Measurements from ENCODE around the gene GAK. TPM values are rescaled to one million over a fixed set of nuclear protein-coding genes. Genes with fewer than 3 reads are reported as not detected.

GAK gene
- total RNA-seq, 2 experiments from 2014 or later: 97.8 to 102 TPM

- ATAC-seq (no peak), DNase-seq (no peak)
- Mint-ChIP-seq H3K9me3 (no peaks in the 10 kb centered on the region), H3K27me3 (no peaks in the 10 kb centered on the region), H3K4me3 (no peak overlapping the region), H3K36me3 (ENCODE audit: low read depth) (peaks cover 36% of the 10 kb centered on the region), H3K27ac (no peak overlapping the region), H3K4me1 (ENCODE audit: low read depth) (peaks cover 5% of the 10 kb centered on the region)
- intact Hi-C loops (cut with micrococcal nuclease): no loop called here
- ChIA-PET POLR2A (no interaction called here), CTCF (no interaction called here)
- no peak for TF ChIP-seq CTCF (IDR thresholded peaks at IDR 0.05)
Measured at GRCh38 chr4:865572-865971, 66.5 kb downstream of the GAK start.

- peaks cover 5% of the 10 kb centered on the region for H3K4me1 Mint-ChIP-seq (ENCODE audit: low read depth)
- no peaks in the 10 kb centered on the region for H3K27me3 Mint-ChIP-seq
- peaks cover 35% of the 10 kb centered on the region for H3K36me3 Mint-ChIP-seq (ENCODE audit: low read depth)
- ChIA-PET POLR2A (no interaction called here), CTCF (no interaction called here)
- no peaks in the 10 kb centered on the region for H3K9me3 Mint-ChIP-seq
- no peak overlapping the region for H3K27ac Mint-ChIP-seq
- no peak overlapping the region for H3K4me3 Mint-ChIP-seq
- DNase-seq (no peak), ATAC-seq (no peak)
- no peak for TF ChIP-seq CTCF (IDR thresholded peaks at IDR 0.05)
- intact Hi-C loops (cut with micrococcal nuclease): no loop called here
Measured at GRCh38 chr4:865121-865465, 67.0 kb downstream of the GAK start.

GRCh38 chr4:864456-865120, 67.5 kb downstream of the GAK start:
- peaks cover 35% of the 10 kb centered on the region for H3K36me3 Mint-ChIP-seq (ENCODE audit: low read depth)
- no peak for DNase-seq

GRCh38 chr4:860561-860960, 71.6 kb downstream of the GAK start:
- Mint-ChIP-seq H3K9me3 (peaks cover 8% of the 10 kb centered on the region), H3K4me3 (no peak overlapping the region), H3K36me3 (ENCODE audit: low read depth) (peaks cover 55% of the 10 kb centered on the region), H3K4me1 (ENCODE audit: low read depth) (peaks cover 8% of the 10 kb centered on the region), H3K27me3 (no peaks in the 10 kb centered on the region), H3K27ac (no peak overlapping the region)
- no peak for TF ChIP-seq CTCF (IDR thresholded peaks at IDR 0.05)
- POLR2A ChIA-PET: no interaction called here
- ATAC-seq (no peak), DNase-seq (no peak)
- intact Hi-C loops (cut with micrococcal nuclease): no loop called here
- CTCF ChIA-PET: interaction anchor here (0.8 kb wide), 1 partner anchor 119 kb away, joined by 3 read pairs; no protein-coding TSS in a partner anchor

More at GRCh38 chr4:864456-865120, 67.5 kb downstream of the GAK start:
- Mint-ChIP-seq H3K27me3 (no peaks in the 10 kb centered on the region), H3K4me1 (ENCODE audit: low read depth) (peaks cover 5% of the 10 kb centered on the region), H3K27ac (no peak overlapping the region), H3K9me3 (no peaks in the 10 kb centered on the region), H3K4me3 (no peak overlapping the region)
- ATAC-seq: no peak
- POLR2A ChIA-PET: interaction anchor here (0.6 kb wide), 1 partner anchor 92 kb away, joined by 3 read pairs; no protein-coding TSS in a partner anchor
- intact Hi-C loops (cut with micrococcal nuclease): no loop called here
- CTCF ChIA-PET: no interaction called here
- no peak for TF ChIP-seq CTCF (IDR thresholded peaks at IDR 0.05)

- no peaks in the 10 kb centered on the region for H3K27me3 Mint-ChIP-seq
- peaks cover 8% of the 10 kb centered on the region for H3K4me1 Mint-ChIP-seq (ENCODE audit: low read depth)
- TF ChIP-seq CTCF (IDR thresholded peaks at IDR 0.05): no peak
- intact Hi-C loops (cut with micrococcal nuclease): no loop called here
- DNase-seq (no peak), ATAC-seq (no peak)
- peaks cover 63% of the 10 kb centered on the region for H3K36me3 Mint-ChIP-seq (ENCODE audit: low read depth)
- H3K4me3 Mint-ChIP-seq: no peak overlapping the region
- CTCF ChIA-PET: no interaction called here
- POLR2A ChIA-PET: interaction anchor here (1.4 kb wide), 1 partner anchor 14 kb away, joined by 4 read pairs; no protein-coding TSS in a partner anchor
- H3K27ac Mint-ChIP-seq: no peak overlapping the region
- peaks cover 8% of the 10 kb centered on the region for H3K9me3 Mint-ChIP-seq
Measured at GRCh38 chr4:859496-859895, 72.6 kb downstream of the GAK start.
